ENCODE results near the gene PRICKLE2. TPM values are rescaled to one million over a fixed set of nuclear protein-coding genes. Genes with fewer than 3 reads are reported as not detected.

PRICKLE2 gene
- total RNA-seq, 1 experiment from 2014 or later, result 4.2 TPM

- POLR2A ChIA-PET, result no interaction called here
- Mint-ChIP-seq H3K27me3 (ENCODE audit: insufficient read depth, unreplicated experiment) (no peaks in the 10 kb centered on the region), H3K27ac (ENCODE audit: unreplicated experiment) (no peak overlapping the region), H3K36me3 (ENCODE audit: insufficient read depth, unreplicated experiment) (no peaks in the 10 kb centered on the region), H3K9me3 (ENCODE audit: unreplicated experiment) (peaks cover 18% of the 10 kb centered on the region), H3K4me3 (ENCODE audit: unreplicated experiment) (no peak overlapping the region), H3K4me1 (ENCODE audit: low read depth, unreplicated experiment) (peaks cover 7% of the 10 kb centered on the region)
- H3K36me3 ChIP-seq (ENCODE audit: control insufficient read depth, insufficient read depth, low read length), result no peaks in the 10 kb centered on the region
- H3K27me3 ChIP-seq (replicated peaks; ENCODE audit: control insufficient read depth, insufficient read depth, low read length), result no peaks in the 10 kb centered on the region
- no peaks in the 10 kb centered on the region for H3K9me3 ChIP-seq
- no peak for DNase-seq
- CTCF ChIA-PET, result no interaction called here
- no peak overlapping the region for H3K4me3 ChIP-seq (ENCODE audit: low read depth, low read length)
- no peak for TF ChIP-seq CTCF (IDR thresholded peaks at IDR 0.05; ENCODE audit: insufficient read depth in 1 of 2, low read depth in 1 of 2, low read length in 1 of 2, severe bottlenecking in 1 of 2, unreplicated experiment in 1 of 2)
- no TSS peak for BruUV-seq (replicated peaks)
- intact Hi-C loops (cut with micrococcal nuclease; ENCODE audit: unreplicated experiment), result no loop called here
- H3K4me1 ChIP-seq, result peaks cover 12% of the 10 kb centered on the region
These were observed 47.0 kb upstream of the PRICKLE2 start for GRCh38 chr3:64272271-64272670.

- H3K27ac Mint-ChIP-seq (ENCODE audit: unreplicated experiment), result no peak overlapping the region
These were observed 46.4 kb upstream of the PRICKLE2 start for GRCh38 chr3:64271631-64272030.

GRCh38 chr3:64270866-64271260 is 45.6 kb upstream of the PRICKLE2 start:
- Mint-ChIP-seq H3K4me1 (ENCODE audit: low read depth, unreplicated experiment) (peaks cover 18% of the 10 kb centered on the region), H3K27ac (ENCODE audit: unreplicated experiment) (no peak overlapping the region), H3K27me3 (ENCODE audit: insufficient read depth, unreplicated experiment) (no peaks in the 10 kb centered on the region), H3K36me3 (ENCODE audit: insufficient read depth, unreplicated experiment) (no peaks in the 10 kb centered on the region), H3K9me3 (ENCODE audit: unreplicated experiment) (peaks cover 18% of the 10 kb centered on the region), H3K4me3 (ENCODE audit: unreplicated experiment) (no peak overlapping the region)
- no peak overlapping the region for H3K4me3 ChIP-seq (ENCODE audit: low read depth, low read length)
- POLR2A ChIA-PET, result no interaction called here
- no peaks in the 10 kb centered on the region for H3K27me3 ChIP-seq (replicated peaks; ENCODE audit: control insufficient read depth, insufficient read depth, low read length)
- BruUV-seq (replicated peaks), result no TSS peak
- DNase-seq, result no peak
- intact Hi-C loops (cut with micrococcal nuclease; ENCODE audit: unreplicated experiment), result no loop called here
- CTCF ChIA-PET, result no interaction called here
- no peaks in the 10 kb centered on the region for H3K9me3 ChIP-seq
- TF ChIP-seq CTCF (IDR thresholded peaks at IDR 0.05; ENCODE audit: insufficient read depth in 1 of 2, low read depth in 1 of 2, low read length in 1 of 2, severe bottlenecking in 1 of 2, unreplicated experiment in 1 of 2), result no peak
- H3K36me3 ChIP-seq (ENCODE audit: control insufficient read depth, insufficient read depth, low read length), result no peaks in the 10 kb centered on the region
- peaks cover 25% of the 10 kb centered on the region for H3K4me1 ChIP-seq

More at GRCh38 chr3:64271631-64272030, 46.4 kb upstream of the PRICKLE2 start:
- intact Hi-C loops (cut with micrococcal nuclease; ENCODE audit: unreplicated experiment), result no loop called here
- no peaks in the 10 kb centered on the region for H3K36me3 ChIP-seq (ENCODE audit: control insufficient read depth, insufficient read depth, low read length)
- H3K9me3 ChIP-seq, result no peaks in the 10 kb centered on the region
- no peaks in the 10 kb centered on the region for H3K27me3 ChIP-seq (replicated peaks; ENCODE audit: control insufficient read depth, insufficient read depth, low read length)
- H3K4me1 Mint-ChIP-seq (ENCODE audit: low read depth, unreplicated experiment), result peaks cover 14% of the 10 kb centered on the region
- H3K36me3 Mint-ChIP-seq (ENCODE audit: insufficient read depth, unreplicated experiment), result no peaks in the 10 kb centered on the region
- H3K9me3 Mint-ChIP-seq (ENCODE audit: unreplicated experiment), result peaks cover 18% of the 10 kb centered on the region
- POLR2A ChIA-PET, result no interaction called here
- no TSS peak for BruUV-seq (replicated peaks)
- H3K27me3 Mint-ChIP-seq (ENCODE audit: insufficient read depth, unreplicated experiment), result no peaks in the 10 kb centered on the region
- no peak overlapping the region for H3K4me3 ChIP-seq (ENCODE audit: low read depth, low read length)
- peaks cover 18% of the 10 kb centered on the region for H3K4me1 ChIP-seq
- DNase-seq, result no peak
- CTCF ChIA-PET, result no interaction called here
- no peak for TF ChIP-seq CTCF (IDR thresholded peaks at IDR 0.05; ENCODE audit: insufficient read depth in 1 of 2, low read depth in 1 of 2, low read length in 1 of 2, severe bottlenecking in 1 of 2, unreplicated experiment in 1 of 2)
- H3K4me3 Mint-ChIP-seq (ENCODE audit: unreplicated experiment), result no peak overlapping the region
